ENCODE results near the gene ZNF440.

Gene ZNF440

DNA sequence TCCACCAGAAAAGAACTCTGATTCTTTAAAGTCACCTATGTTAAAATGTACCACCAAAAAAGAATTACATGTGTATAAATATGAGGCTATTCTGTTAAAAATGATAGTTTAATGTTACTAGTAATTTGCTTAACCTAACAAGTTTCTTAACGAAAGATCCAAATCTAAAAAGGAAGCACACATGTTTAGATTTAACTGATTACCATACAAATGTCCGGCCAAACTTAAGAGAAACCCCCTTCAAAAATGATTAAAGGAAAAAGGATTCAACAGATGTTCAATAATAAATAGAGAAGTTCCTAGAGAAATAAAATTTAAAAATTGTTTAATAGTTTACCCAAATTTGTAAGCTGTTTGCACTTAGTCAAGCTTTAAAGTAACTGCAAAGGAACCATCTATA is 68.5 kb downstream of the ZNF440 start:
- no peak for DNase-seq (ENCODE audit: low read depth, low spot score)
